GM12801 (cell line): ENCODE results near the gene MZB1.

Experiments used
- CTCF ChIP-seq: IDR thresholded peaks from one replicate; pipeline ENCODE4 v1.5.1; 2011; ENCODE audit warnings: control low read depth; ENCODE audit not compliant: insufficient read length; ENCODE audit errors: extremely low read depth

Gene MZB1

GRCh38 chr5:139401546-139401945 is 11.8 kb upstream of the MZB1 start:
- TF ChIP-seq CTCF: no peak

GRCh38 chr5:139399501-139400121 is 9.9 kb upstream of the MZB1 start:
- TF ChIP-seq CTCF: no peak

GRCh38 chr5:139397921-139398320 is 8.2 kb upstream of the MZB1 start:
- no peak for TF ChIP-seq CTCF

- no peak for TF ChIP-seq CTCF
Measured at GRCh38 chr5:139396691-139397090, 7.0 kb upstream of the MZB1 start.

- no peak for TF ChIP-seq CTCF
Measured at GRCh38 chr5:139395844-139396640, 6.3 kb upstream of the MZB1 start.

- no peak for TF ChIP-seq CTCF
Measured at GRCh38 chr5:139394654-139395566, 5.2 kb upstream of the MZB1 start, which contains the start of gene PROB1. PROB1 (minus strand) TSS chr5:139395104; CDS start chr5:139395081, 23 bp downstream.

GRCh38 chr5:139394123-139394653 is 4.5 kb upstream of the MZB1 start:
- no peak for TF ChIP-seq CTCF
